Mucosa of rectum (tissue), 2 donors: ENCODE results near the gene SLC35E1.

Source experiments
- H3K27ac ChIP-seq, 2 donors: one replicate each; pipeline ENCODE4 v1.7.0; 2013; ENCODE audit warnings: inconsistent platforms in 2 of 2, low read depth in 2 of 2, low read length in 2 of 2
- H3K27me3 ChIP-seq, 2 donors: one replicate each; pipeline ENCODE4 v1.7.0; 2013; ENCODE audit warnings: low read length in 2 of 2; ENCODE audit not compliant: control insufficient read depth in 2 of 2, insufficient read depth in 2 of 2
- H3K36me3 ChIP-seq, 2 donors: one replicate each; pipeline ENCODE4 v1.7.0; 2013; ENCODE audit warnings: low read length in 2 of 2; ENCODE audit not compliant: control insufficient read depth in 2 of 2, insufficient read depth in 2 of 2
- H3K4me1 ChIP-seq, 2 donors: one replicate each; pipeline ENCODE4 v1.7.0; 2013; ENCODE audit warnings: low read length in 2 of 2, mild to moderate bottlenecking in 1 of 2; ENCODE audit not compliant: control insufficient read depth in 2 of 2, insufficient read depth in 2 of 2
- H3K4me3 ChIP-seq, 2 donors: one replicate each; pipeline ENCODE4 v1.7.0; 2013; ENCODE audit warnings: low read length in 2 of 2
- H3K9ac ChIP-seq, 2 donors: one replicate each; pipeline ENCODE4 v1.7.0; 2013; ENCODE audit warnings: low read length in 2 of 2, low read depth in 1 of 2, mild to moderate bottlenecking in 1 of 2
- H3K9me3 ChIP-seq, 2 donors: one replicate each; pipeline ENCODE4 v1.7.0; 2013; ENCODE audit warnings: low read length in 2 of 2; ENCODE audit not compliant: control insufficient read depth in 2 of 2
- donor health status: healthy.
- donor health status: Normal muscosa, but diverticular disease.

SLC35E1 gene

GRCh38 chr19:16611121-16611520, 38.9 kb upstream of the SLC35E1 start:
- no peaks in the 10 kb centered on the region for H3K36me3 ChIP-seq
- H3K4me3 ChIP-seq: no peak overlapping the region
- no peak overlapping the region for H3K27ac ChIP-seq

GRCh38 chr19:16609511-16610200, 37.4 kb upstream of the SLC35E1 start:
- no peaks in the 10 kb centered on the region for H3K27me3 ChIP-seq
- H3K9ac ChIP-seq: no peak overlapping the region
- H3K4me3 ChIP-seq: no peak overlapping the region
- H3K4me1 ChIP-seq: peaks cover 2 to 17% of the 10 kb centered on the region in 2 donors
- no peak overlapping the region for H3K27ac ChIP-seq
- no peaks in the 10 kb centered on the region for H3K36me3 ChIP-seq
- H3K9me3 ChIP-seq: no peaks in the 10 kb centered on the region

More at GRCh38 chr19:16611121-16611520, 38.9 kb upstream of the SLC35E1 start:
- peaks cover 2 to 12% of the 10 kb centered on the region in 2 donors for H3K4me1 ChIP-seq
- H3K9ac ChIP-seq: no peak overlapping the region
- H3K27me3 ChIP-seq: no peaks in the 10 kb centered on the region
- no peaks in the 10 kb centered on the region for H3K9me3 ChIP-seq

- Histone ChIP-seq H3K9ac (no peak overlapping the region), H3K27ac (peak overlapping the region; percentile 70 to 81), H3K27me3 (no peaks in the 10 kb centered on the region), H3K4me3 (no peak overlapping the region), H3K4me1 (peaks cover 2 to 17% of the 10 kb centered on the region in 2 donors), H3K36me3 (peaks cover 0 to 2% of the 10 kb centered on the region in 2 donors), H3K9me3 (no peaks in the 10 kb centered on the region)
Observed at GRCh38 chr19:16608290-16608739, 36.1 kb upstream of the SLC35E1 start.

- Histone ChIP-seq H3K4me3 (no peak overlapping the region), H3K36me3 (peaks cover 0 to 2% of the 10 kb centered on the region in 2 donors), H3K9me3 (no peaks in the 10 kb centered on the region), H3K27me3 (no peaks in the 10 kb centered on the region), H3K9ac (peak overlapping the region in 1 of 2 donors; percentile 36), H3K27ac (peak overlapping the region; percentile 70 to 81), H3K4me1 (peaks cover 2 to 17% of the 10 kb centered on the region in 2 donors)
Observed at GRCh38 chr19:16607819-16608218, 35.6 kb upstream of the SLC35E1 start.

- H3K36me3 ChIP-seq: peaks cover 0 to 2% of the 10 kb centered on the region in 2 donors
- no peaks in the 10 kb centered on the region for H3K9me3 ChIP-seq
- no peak overlapping the region for H3K27ac ChIP-seq
- H3K4me3 ChIP-seq: no peak overlapping the region
- peaks cover under 1 to 17% of the 10 kb centered on the region in 2 donors for H3K4me1 ChIP-seq
- no peak overlapping the region for H3K9ac ChIP-seq
- H3K27me3 ChIP-seq: no peaks in the 10 kb centered on the region
Observed at GRCh38 chr19:16605553-16605994, 33.4 kb upstream of the SLC35E1 start.

- no peak overlapping the region for H3K9ac ChIP-seq
- no peak overlapping the region for H3K27ac ChIP-seq
- H3K36me3 ChIP-seq: peaks cover 0 to 2% of the 10 kb centered on the region in 2 donors
Observed at GRCh38 chr19:16605115-16605514, 32.9 kb upstream of the SLC35E1 start.

GRCh38 chr19:16604615-16605014, 32.4 kb upstream of the SLC35E1 start:
- Histone ChIP-seq H3K27ac (no peak overlapping the region), H3K4me1 (peaks cover 0 to 13% of the 10 kb centered on the region in 2 donors), H3K4me3 (no peak overlapping the region), H3K27me3 (no peaks in the 10 kb centered on the region), H3K36me3 (peaks cover 0 to 2% of the 10 kb centered on the region in 2 donors), H3K9me3 (no peaks in the 10 kb centered on the region), H3K9ac (no peak overlapping the region)

More at GRCh38 chr19:16605115-16605514, 32.9 kb upstream of the SLC35E1 start:
- Histone ChIP-seq H3K4me3 (no peak overlapping the region), H3K4me1 (peaks cover 0 to 17% of the 10 kb centered on the region in 2 donors), H3K27me3 (no peaks in the 10 kb centered on the region), H3K9me3 (no peaks in the 10 kb centered on the region)

GRCh38 chr19:16603090-16603489, 30.9 kb upstream of the SLC35E1 start:
- Histone ChIP-seq H3K27ac (no peak overlapping the region), H3K9me3 (no peaks in the 10 kb centered on the region), H3K4me1 (peaks cover 0 to 9% of the 10 kb centered on the region in 2 donors), H3K36me3 (peaks cover 0 to 2% of the 10 kb centered on the region in 2 donors), H3K9ac (no peak overlapping the region), H3K27me3 (no peaks in the 10 kb centered on the region), H3K4me3 (no peak overlapping the region)

- Histone ChIP-seq H3K4me1 (peaks cover 0 to 5% of the 10 kb centered on the region in 2 donors), H3K27ac (no peak overlapping the region), H3K4me3 (no peak overlapping the region)
Observed at GRCh38 chr19:16601378-16602052, 29.3 kb upstream of the SLC35E1 start.

GRCh38 chr19:16600824-16601223, 28.6 kb upstream of the SLC35E1 start:
- Histone ChIP-seq H3K36me3 (peaks cover 0 to 2% of the 10 kb centered on the region in 2 donors), H3K27ac (no peak overlapping the region), H3K9ac (no peak overlapping the region), H3K4me3 (no peak overlapping the region), H3K9me3 (no peaks in the 10 kb centered on the region), H3K4me1 (peaks cover 0 to 5% of the 10 kb centered on the region in 2 donors), H3K27me3 (no peaks in the 10 kb centered on the region)

More at GRCh38 chr19:16601378-16602052, 29.3 kb upstream of the SLC35E1 start:
- Histone ChIP-seq H3K9ac (no peak overlapping the region), H3K9me3 (no peaks in the 10 kb centered on the region), H3K27me3 (no peaks in the 10 kb centered on the region), H3K36me3 (peaks cover 0 to 2% of the 10 kb centered on the region in 2 donors)
